K562 (cell line): Measurements from ENCODE around the gene PGS1. TPM values are rescaled to one million over a fixed set of nuclear protein-coding genes. Genes with fewer than 3 reads are reported as not detected.

Experiments
- ADNP ChIP-seq: fragments of 200-800 bp; sonication (Bioruptor generic); IDR thresholded peaks from 2 replicates; pipeline ENCODE4 v1.6.1; 2016; ENCODE audit warnings: missing genetic modification characterization, missing compliant biosample characterization
- ATF3 ChIP-seq, 2 experiments: fragments of 450-650 bp in 1 of 2; sonication (generic) in 1 of 2; formaldehyde crosslinking in 1 of 2; IDR thresholded peaks in 1 of 2; conservative IDR thresholded peaks in 1 of 2; 2 replicates each; pipeline versions ENCODE4 v1.6.1 to v1.8.1; 2016 to 2023; ENCODE audit warnings: mild to moderate bottlenecking in 2 of 2, moderate library complexity in 2 of 2, inconsistent platforms in 1 of 2, missing genetic modification reagents in 1 of 2
- CTBP1 ChIP-seq: fragments of 450-650 bp; IDR thresholded peaks from 2 replicates; pipeline ENCODE4 v1.6.1; 2016; ENCODE audit warnings: borderline replicate concordance
- HDAC1 ChIP-seq, 2 experiments: fragments of 450-650 bp; IDR thresholded peaks; 2 replicates each; pipeline ENCODE4 v1.6.1; 2016 to 2017; ENCODE audit warnings: inconsistent platforms in 1 of 2, mild to moderate bottlenecking in 1 of 2, moderate library complexity in 1 of 2
- IRF2 ChIP-seq: sonication (generic); formaldehyde crosslinking; IDR thresholded peaks from 2 replicates; pipeline ENCODE4 v1.8.1; 2022; ENCODE audit warnings: mild to moderate bottlenecking, missing genetic modification reagents
- MCM7 ChIP-seq, 2 experiments: fragments of 450-650 bp; IDR thresholded peaks; 2 replicates each; pipeline ENCODE4 v1.6.1; 2016 to 2018
- NBN ChIP-seq: fragments of 450-650 bp; IDR thresholded peaks from 2 replicates; pipeline ENCODE4 v1.6.1; 2016; ENCODE audit warnings: low read depth, mild to moderate bottlenecking
- NR3C1 ChIP-seq: sonication (generic); formaldehyde crosslinking; IDR thresholded peaks from 2 replicates; pipeline ENCODE4 v1.8.1; 2022; ENCODE audit warnings: missing genetic modification reagents
- NR4A1 ChIP-seq, 2 experiments: fragments of 250-450 bp in 1 of 2; fragments of 450-650 bp in 1 of 2; sonication (Bioruptor Pico) in 1 of 2; IDR thresholded peaks; 2 replicates each; pipeline versions ENCODE4 v1.4.0 to v1.6.1; 2016 to 2020; ENCODE audit warnings: mild to moderate bottlenecking in 2 of 2, missing compliant biosample characterization in 1 of 2, missing genetic modification characterization in 1 of 2, moderate library complexity in 1 of 2
- PHB2 ChIP-seq: fragments of 450-650 bp; IDR thresholded peaks from 2 replicates; pipeline ENCODE4 v1.6.1; 2017; ENCODE audit warnings: low read depth
- RBM14 ChIP-seq: fragments of 200-400 bp; formaldehyde crosslinking; IDR thresholded peaks from 2 replicates; pipeline ENCODE4 v1.6.1; 2018; ENCODE audit warnings: low read depth, mild to moderate bottlenecking, low read length, moderate library complexity, borderline replicate concordance; ENCODE audit not compliant: insufficient read depth
- RBM39 ChIP-seq: fragments of 200-400 bp; formaldehyde crosslinking; optimal IDR thresholded peaks from 2 replicates; pipeline ENCODE3; 2018; ENCODE audit warnings: low read depth, low read length
- SMARCB1 ChIP-seq: IDR thresholded peaks from 2 replicates; pipeline ENCODE4 v1.6.1; 2011; ENCODE audit warnings: improper control_type of control experiment, low read depth; ENCODE audit not compliant: insufficient read length
- SP1 ChIP-seq: sonication (generic); formaldehyde crosslinking; IDR thresholded peaks from 2 replicates; pipeline ENCODE4 v1.8.1; 2022; ENCODE audit warnings: mild to moderate bottlenecking, missing genetic modification reagents
- TEAD2 ChIP-seq: fragments of 450-650 bp; IDR thresholded peaks from 2 replicates; pipeline ENCODE4 v1.6.1; 2016; ENCODE audit warnings: missing genetic modification characterization, control low read depth, missing compliant biosample characterization
- TEAD4 ChIP-seq, 2 experiments: sonication (generic) in 1 of 2; formaldehyde crosslinking in 1 of 2; IDR thresholded peaks; 2 replicates each; pipeline versions ENCODE4 v1.6.1 to v1.8.0; 2012 to 2022; ENCODE audit warnings: borderline replicate concordance in 1 of 2, inconsistent platforms in 1 of 2, low read length in 1 of 2, mild to moderate bottlenecking in 1 of 2, missing genetic modification reagents in 1 of 2
- USF1 ChIP-seq: sonication (generic); formaldehyde crosslinking; IDR thresholded peaks from 2 replicates; pipeline ENCODE4 v1.9.0; 2022; ENCODE audit warnings: mild to moderate bottlenecking, missing genetic modification reagents
- ZFP36 ChIP-seq: fragments of 150-350 bp; IDR thresholded peaks from 2 replicates; pipeline ENCODE4 v1.6.1; 2018; ENCODE audit warnings: low read length, low read depth; ENCODE audit not compliant: partially characterized antibody
- ZNF197 ChIP-seq: fragments of 200-800 bp; sonication (Bioruptor generic); IDR thresholded peaks from 2 replicates; pipeline ENCODE4 v1.6.1; 2016; ENCODE audit warnings: low read depth, missing genetic modification characterization, missing compliant biosample characterization
- polyA plus RNA-seq, 8 experiments: library from polyadenylated mRNA; depleted of rRNA in 4 of 8; stranded (reverse) in 5 of 8; unstranded in 3 of 8; fragments of >200 nt; fragmentation: Nextera tagmentation in 2 of 8; fragmentation: Illumina TruSeq in 1 of 8; extraction: Ambion mirVana in 2 of 8; extraction: Trizol in 1 of 8; gene quantifications; 2 replicates each; pipeline versions ENCODE4 v1.2.1 to v1.2.3, GENCODE V29; 2011 to 2014; ENCODE audit warnings: inconsistent platforms in 1 of 8, missing spikeins in 1 of 8
- total RNA-seq, 7 experiments: library from RNA; depleted of rRNA in 6 of 7; stranded (reverse); fragments of >200 nt in 6 of 7; fragmentation: Illumina TruSeq in 2 of 7; extraction: Trizol in 2 of 7; gene quantifications; 2 replicates each; pipeline versions ENCODE4 v1.2.1 to v1.2.3, GENCODE V29; 2011 to 2021; ENCODE audit warnings: low replicate concordance in 1 of 7
- TF ChIP-seq, protein P1 (sequence below): fragments of 150-350 bp; IDR thresholded peaks from 2 replicates; pipeline ENCODE4 v1.6.1; 2014; ENCODE audit warnings: low read depth, mild to moderate bottlenecking, low read length, borderline replicate concordance

PGS1 gene
- total and polyA plus RNA-seq, 9 of the 15 experiments (the other 6 are each of a cell fraction or from before 2014, with no cell fraction given) = 1.3 to 39.4 (median 22.3) TPM

DNA sequence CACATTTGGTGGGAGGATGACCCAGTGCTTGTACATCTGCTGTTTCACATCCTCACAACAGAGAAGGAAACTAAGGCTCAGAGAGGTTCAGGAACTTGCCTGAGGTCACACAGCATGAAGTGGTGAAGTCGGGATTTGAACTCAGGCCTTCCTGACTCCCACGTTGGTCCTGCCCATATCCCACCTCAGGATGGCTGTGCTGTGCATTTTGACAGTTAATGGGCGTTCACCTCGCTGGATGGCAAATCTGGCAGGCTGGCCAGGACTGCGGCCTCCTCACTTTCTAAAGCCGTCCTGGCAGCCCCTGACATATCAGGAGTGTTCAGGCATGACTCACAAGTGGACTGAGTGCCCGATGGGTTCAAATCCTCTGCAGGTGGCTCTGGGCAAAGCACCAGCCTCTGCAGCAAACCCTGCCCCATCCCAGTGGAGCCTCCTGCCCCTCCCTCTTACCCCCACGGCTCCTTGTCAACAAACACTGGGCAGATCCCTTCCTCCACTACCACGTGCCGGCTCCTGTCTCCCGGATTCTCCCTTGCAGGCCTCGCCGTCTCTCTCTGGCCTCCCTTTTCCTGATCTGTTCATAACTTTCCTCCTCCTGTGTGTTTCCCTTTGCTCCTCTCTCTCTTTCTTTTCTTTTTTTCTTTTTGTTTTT is 47.8 kb upstream of the PGS1 start (continued):
- TF ChIP-seq TEAD4 (IDR thresholded peaks at IDR 0.05; ENCODE audit: low read length) (no peak), TEAD4 (CRISPR knock-in tag; IDR thresholded peaks at IDR 0.05; ENCODE audit: borderline replicate concordance) (no peak), PHB2 (no peak), USF1 (no peak), NR4A1 (CRISPR knock-in tag; IDR thresholded peaks at IDR 0.05) (no peak), NR4A1 (tag; IDR thresholded peaks at IDR 0.05) (no peak), ADNP (tag) (peak; percentile 85), IRF2 (CRISPR knock-in tag) (no peak), SMARCB1 (no peak), ZNF197 (CRISPR knock-in tag) (no peak), RBM39 (no peak), NBN (no peak), MCM7 (IDR thresholded peaks at IDR 0.05) (no peak), CTBP1 (no peak), TEAD2 (no peak), NR3C1 (CRISPR knock-in tag) (no peak), HDAC1 (IDR thresholded peaks at IDR 0.05) (no peak), SP1 (no peak), RBM14 (no peak), ATF3 (IDR thresholded peaks at IDR 0.05) (no peak), ATF3 (CRISPR knock-in tag; conservative IDR thresholded peaks at IDR 0.05) (no peak), ZFP36 (peak; percentile 92)
- TF ChIP-seq, protein P1, sequence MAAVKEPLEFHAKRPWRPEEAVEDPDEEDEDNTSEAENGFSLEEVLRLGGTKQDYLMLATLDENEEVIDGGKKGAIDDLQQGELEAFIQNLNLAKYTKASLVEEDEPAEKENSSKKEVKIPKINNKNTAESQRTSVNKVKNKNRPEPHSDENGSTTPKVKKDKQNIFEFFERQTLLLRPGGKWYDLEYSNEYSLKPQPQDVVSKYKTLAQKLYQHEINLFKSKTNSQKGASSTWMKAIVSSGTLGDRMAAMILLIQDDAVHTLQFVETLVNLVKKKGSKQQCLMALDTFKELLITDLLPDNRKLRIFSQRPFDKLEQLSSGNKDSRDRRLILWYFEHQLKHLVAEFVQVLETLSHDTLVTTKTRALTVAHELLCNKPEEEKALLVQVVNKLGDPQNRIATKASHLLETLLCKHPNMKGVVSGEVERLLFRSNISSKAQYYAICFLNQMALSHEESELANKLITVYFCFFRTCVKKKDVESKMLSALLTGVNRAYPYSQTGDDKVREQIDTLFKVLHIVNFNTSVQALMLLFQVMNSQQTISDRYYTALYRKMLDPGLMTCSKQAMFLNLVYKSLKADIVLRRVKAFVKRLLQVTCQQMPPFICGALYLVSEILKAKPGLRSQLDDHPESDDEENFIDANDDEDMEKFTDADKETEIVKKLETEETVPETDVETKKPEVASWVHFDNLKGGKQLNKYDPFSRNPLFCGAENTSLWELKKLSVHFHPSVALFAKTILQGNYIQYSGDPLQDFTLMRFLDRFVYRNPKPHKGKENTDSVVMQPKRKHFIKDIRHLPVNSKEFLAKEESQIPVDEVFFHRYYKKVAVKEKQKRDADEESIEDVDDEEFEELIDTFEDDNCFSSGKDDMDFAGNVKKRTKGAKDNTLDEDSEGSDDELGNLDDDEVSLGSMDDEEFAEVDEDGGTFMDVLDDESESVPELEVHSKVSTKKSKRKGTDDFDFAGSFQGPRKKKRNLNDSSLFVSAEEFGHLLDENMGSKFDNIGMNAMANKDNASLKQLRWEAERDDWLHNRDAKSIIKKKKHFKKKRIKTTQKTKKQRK = no peak
